ENCODE data around the gene PITPNM1. TPM values are rescaled to one million over a fixed set of nuclear protein-coding genes. Genes with fewer than 3 reads are reported as not detected.

The PITPNM1 gene
- total RNA-seq, 6 experiments from 2014 or later, result 8.6 to 21.3 (median 15.0) TPM

- no peak for TF ChIP-seq CTCF (IDR thresholded peaks at IDR 0.05)
- Histone ChIP-seq H3K4me1 (peaks cover 0 to 39% (median 16%) of the 10 kb centered on the region in 4 donors), H3K4me3 (peak overlapping the region; percentile 66 to 83 (median 70)), H3K36me3 (no peaks in the 10 kb centered on the region), H3K27me3 (no peaks in the 10 kb centered on the region), H3K27ac (peak overlapping the region; percentile 71 to 94 (median 94)), H3K9me3 (no peaks in the 10 kb centered on the region)
- DNase-seq (no peak), ATAC-seq (no peak)
- intact Hi-C loops (cut with DNase I), result loop anchor here in 1 of 2 donors (5.0 kb wide), 1 partner anchor 42 kb away; the partner anchor contains the start of genes CDK2AP2 and PITPNM1
- WGBS (ENCODE audit: insufficient coverage, low coverage, low lambda C conversion rate, missing lambda C conversion rate), result 26% methylated on average over 3 of the region's 3 CpGs
Observed at GRCh38 chr11:67465189-67465510, 40.0 kb downstream of the PITPNM1 start.

DNA sequence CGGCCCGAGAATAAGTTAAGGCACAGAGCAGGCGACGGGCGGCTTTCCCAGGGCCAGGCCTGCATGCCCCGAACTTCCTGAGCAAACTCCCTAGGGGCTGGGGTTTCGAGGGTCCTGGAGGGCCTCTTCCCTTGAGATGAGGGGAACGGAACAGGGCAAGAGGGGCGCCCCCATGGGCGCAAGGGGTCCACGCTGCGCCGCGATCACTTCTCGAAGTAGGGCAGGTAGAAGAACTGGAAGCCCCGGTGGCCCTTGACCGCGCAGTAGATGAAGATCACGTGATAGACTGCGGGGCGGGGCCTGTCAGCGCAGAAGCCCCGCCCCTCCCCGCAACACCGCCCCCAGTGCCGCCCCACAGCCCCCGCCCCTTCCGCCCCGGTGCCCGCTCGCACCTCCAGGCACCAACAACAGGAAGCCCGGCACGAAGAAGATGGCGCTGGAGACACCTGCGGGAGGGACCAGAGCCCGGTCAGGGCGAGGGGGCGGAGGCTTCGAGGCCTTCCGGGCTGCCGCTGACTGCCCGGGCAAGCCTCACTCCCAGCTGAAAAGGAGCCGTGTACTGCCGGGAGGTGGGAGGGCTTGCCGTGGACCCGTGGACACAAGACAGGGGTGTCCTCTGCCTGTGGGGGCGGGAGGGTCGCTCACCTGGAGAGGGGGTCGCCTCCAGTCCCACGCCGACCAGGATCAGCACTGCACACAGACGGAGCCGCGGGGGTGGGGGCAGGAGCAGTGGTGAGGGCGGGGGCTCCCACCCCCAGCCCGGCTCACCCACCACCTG, 40.6 kb downstream of the PITPNM1 start:
- peaks cover 0 to 35% (median 16%) of the 10 kb centered on the region in 4 donors for H3K4me1 ChIP-seq
- H3K9me3 ChIP-seq, result no peaks in the 10 kb centered on the region
- ATAC-seq (peak; percentile 75 to 82 (median 79)), DNase-seq (peak; percentile 95 to 96 (median 95))
- intact Hi-C loops (cut with DNase I), result loop anchor here in 1 of 2 donors (5.0 kb wide), 1 partner anchor 43 kb away; the partner anchor contains the start of genes CDK2AP2 and PITPNM1
- no peaks in the 10 kb centered on the region for H3K27me3 ChIP-seq
- 13% methylated on average over 15 of the region's 56 CpGs for WGBS (ENCODE audit: insufficient coverage, low coverage, low lambda C conversion rate, missing lambda C conversion rate)
- H3K4me3 ChIP-seq, result peak overlapping the region; percentile 66 to 83 (median 70)
- peak overlapping the region; percentile 71 to 94 (median 94) for H3K27ac ChIP-seq
- TF ChIP-seq CTCF (IDR thresholded peaks at IDR 0.05), result no peak
- TF ChIP-seq POLR2A (IDR thresholded peaks at IDR 0.05), result peak; percentile 74
- H3K36me3 ChIP-seq, result no peaks in the 10 kb centered on the region

DNA sequence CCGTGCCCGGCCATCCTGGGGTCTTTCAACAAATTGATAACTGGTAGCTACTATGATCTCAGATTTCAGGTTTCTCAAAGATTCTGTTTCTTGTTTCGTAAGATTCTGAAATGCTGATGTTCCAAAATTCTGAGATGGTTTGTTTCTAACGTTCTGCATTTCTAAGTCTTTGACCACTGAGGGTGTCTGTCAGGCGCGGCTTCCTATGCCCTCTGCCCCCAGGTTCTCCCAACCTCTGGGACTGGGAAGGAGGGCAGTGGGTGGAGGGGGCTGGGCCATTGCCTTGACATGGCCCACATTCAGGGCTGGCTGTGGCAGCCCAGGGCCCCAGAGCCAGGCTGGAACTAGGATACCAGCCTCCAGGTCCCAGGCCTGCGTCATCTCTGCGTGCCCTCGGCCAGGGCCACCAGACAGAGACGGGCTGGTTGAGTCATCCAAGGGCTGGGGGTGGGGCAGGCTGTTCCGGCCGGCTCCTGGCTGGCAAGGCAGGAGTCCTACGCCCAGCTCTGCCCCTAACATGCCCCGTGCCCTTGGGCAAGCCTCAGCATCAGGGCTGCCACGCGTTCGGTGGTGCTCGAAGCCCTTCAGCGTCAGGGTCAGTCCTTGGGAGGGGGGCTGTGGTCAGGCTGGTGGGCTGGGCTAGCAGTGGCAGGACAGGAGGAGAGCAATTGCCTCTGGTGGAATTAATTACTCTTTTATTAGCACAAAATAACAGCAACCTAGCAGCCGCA, 41.3 kb downstream of the PITPNM1 start:
- Histone ChIP-seq H3K4me3 (peak overlapping the region; percentile 66 to 83 (median 70)), H3K4me1 (peaks cover 0 to 33% (median 16%) of the 10 kb centered on the region in 4 donors), H3K27ac (peak overlapping the region; percentile 71 to 94 (median 94)), H3K27me3 (no peaks in the 10 kb centered on the region), H3K36me3 (no peaks in the 10 kb centered on the region), H3K9me3 (no peaks in the 10 kb centered on the region)
- ATAC-seq (peak; percentile 55 to 76 (median 70)), DNase-seq (peak; percentile 86 to 91 (median 86))
- WGBS (ENCODE audit: insufficient coverage, low coverage, low lambda C conversion rate, missing lambda C conversion rate), result 85% methylated on average over 9 of the region's 20 CpGs
- intact Hi-C loops (cut with DNase I), result no loop called here
- TF ChIP-seq CTCF (IDR thresholded peaks at IDR 0.05), result no peak
- TF ChIP-seq POLR2A (IDR thresholded peaks at IDR 0.05), result peak; percentile 58

DNA sequence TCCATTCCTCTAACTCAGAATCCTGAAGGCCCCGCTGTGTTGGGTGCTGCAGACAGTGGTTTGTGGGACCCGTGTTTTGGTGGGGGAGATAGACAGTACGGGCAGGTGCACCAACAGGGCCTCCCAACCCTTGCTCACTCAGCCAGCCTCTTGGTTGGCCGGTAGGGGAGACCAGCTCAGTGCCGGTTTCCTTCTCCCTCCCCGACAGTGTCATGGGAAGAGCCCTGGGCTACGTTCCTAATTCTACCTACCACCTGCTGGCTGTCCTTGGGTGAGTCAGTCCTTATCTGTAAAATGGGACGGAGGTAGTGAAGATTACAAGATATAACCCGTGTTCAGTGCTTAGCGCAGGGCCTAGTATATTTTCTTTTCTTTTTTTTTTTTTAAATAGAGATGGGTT, 42.0 kb downstream of the PITPNM1 start:
- no peak for DNase-seq
- intact Hi-C loops (cut with DNase I), result no loop called here
- no peak for ATAC-seq
- TF ChIP-seq POLR2A (IDR thresholded peaks at IDR 0.05), result no peak
- TF ChIP-seq CTCF (IDR thresholded peaks at IDR 0.05), result no peak
- WGBS (ENCODE audit: insufficient coverage, low coverage, low lambda C conversion rate, missing lambda C conversion rate), result 98% methylated on average over 6 of the region's 10 CpGs
- H3K36me3 ChIP-seq, result no peaks in the 10 kb centered on the region
- peak overlapping the region in 1 of 3 donors; percentile 94 for H3K27ac ChIP-seq
- peaks cover 0 to 31% (median 14%) of the 10 kb centered on the region in 4 donors for H3K4me1 ChIP-seq
- H3K9me3 ChIP-seq, result no peaks in the 10 kb centered on the region
- no peak overlapping the region for H3K4me3 ChIP-seq
- H3K27me3 ChIP-seq, result no peaks in the 10 kb centered on the region
